SH-SY5Y (cell line): Measurements from ENCODE around the gene CGREF1.

ENCODE experiments used
- GATA2 ChIP-seq: IDR thresholded peaks from 2 replicates; pipeline ENCODE4 v1.6.1; 2011; ENCODE audit warnings: mild to moderate bottlenecking, low read depth, low read length
- GATA3 ChIP-seq: IDR thresholded peaks from 2 replicates; pipeline ENCODE4 v1.6.1; 2011; ENCODE audit warnings: low read depth, mild to moderate bottlenecking, low read length, moderate library complexity

- TF ChIP-seq GATA3 (no peak), GATA2 (no peak)
Measured at GRCh38 chr2:27054721-27055120, 64.2 kb downstream of the CGREF1 start.
